Measurements from ENCODE around the gene JAM3.

Gene JAM3

DNA sequence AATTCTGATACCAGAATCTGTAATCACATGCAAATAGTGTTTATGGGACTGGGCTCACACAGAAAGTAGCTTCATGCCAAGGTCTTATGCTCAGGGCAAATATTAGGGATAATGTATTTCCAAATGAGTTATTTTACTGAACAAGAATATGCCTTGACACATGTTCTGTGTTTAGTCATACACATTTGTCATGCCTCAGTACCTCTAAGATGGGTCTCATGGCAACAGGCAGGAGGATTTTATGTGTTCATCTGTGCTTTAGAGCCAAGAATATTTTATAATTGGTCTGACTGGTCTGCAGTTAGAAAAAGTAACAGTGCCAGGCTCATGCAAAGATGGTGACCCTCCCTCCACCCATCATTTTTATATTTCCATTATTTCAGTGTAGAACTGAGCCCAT, 49.1 kb downstream of the JAM3 start:
- peak; percentile 41 for DNase-seq

DNA sequence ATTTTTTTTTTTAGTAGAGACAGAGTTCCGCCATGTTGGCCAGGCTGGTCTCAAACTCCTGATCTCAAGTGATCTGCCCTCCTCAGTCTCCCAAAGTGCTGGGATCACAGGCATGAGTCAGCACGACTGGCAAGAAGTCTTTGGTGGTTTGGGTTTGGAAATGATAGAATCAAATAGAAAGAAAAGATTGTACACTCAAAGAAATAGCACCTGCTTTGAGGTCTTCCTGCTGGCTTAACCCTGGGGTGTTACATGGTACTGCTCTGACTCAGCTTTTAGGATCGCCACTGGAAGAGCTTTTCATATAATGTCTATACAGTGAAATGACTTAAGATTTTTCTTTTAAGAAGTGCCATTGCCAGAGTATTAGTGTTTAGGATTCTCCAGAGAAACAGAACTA, 50.2 kb downstream of the JAM3 start:
- DNase-seq, result no peak

DNA sequence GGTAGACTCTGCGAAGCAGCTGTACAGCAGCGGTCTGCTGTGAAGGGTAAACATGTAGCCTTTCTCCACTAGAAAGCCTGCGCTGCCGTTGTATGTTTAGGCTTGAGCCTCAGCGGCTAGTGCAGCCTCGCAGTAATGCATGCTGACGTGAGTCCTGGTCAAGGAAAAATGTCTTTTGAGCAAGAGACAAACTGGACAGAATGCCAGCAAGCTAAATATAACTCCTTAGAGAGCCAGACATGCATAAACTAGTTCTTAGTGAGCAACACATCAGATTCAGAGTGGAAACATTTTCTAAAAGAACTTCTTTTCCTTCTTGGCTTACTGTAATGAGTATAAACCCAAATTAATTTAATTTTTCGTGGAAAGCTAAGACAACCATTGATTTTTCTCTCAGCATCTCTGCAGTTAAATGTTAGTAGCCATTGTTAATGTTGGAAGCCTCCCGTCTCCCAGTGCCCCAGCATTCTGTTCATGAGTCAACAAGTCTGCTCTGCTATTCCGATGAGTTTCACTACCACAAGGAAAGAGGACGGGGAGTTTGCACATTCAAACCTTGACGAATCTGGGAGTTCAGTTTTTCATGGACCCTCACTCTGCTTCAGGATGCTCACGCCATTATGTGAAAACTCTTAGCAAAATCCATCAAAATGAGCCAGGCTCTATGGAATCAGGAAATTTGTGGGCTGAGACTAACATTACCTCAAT, 51.4 kb downstream of the JAM3 start:
- no peak for DNase-seq

DNA sequence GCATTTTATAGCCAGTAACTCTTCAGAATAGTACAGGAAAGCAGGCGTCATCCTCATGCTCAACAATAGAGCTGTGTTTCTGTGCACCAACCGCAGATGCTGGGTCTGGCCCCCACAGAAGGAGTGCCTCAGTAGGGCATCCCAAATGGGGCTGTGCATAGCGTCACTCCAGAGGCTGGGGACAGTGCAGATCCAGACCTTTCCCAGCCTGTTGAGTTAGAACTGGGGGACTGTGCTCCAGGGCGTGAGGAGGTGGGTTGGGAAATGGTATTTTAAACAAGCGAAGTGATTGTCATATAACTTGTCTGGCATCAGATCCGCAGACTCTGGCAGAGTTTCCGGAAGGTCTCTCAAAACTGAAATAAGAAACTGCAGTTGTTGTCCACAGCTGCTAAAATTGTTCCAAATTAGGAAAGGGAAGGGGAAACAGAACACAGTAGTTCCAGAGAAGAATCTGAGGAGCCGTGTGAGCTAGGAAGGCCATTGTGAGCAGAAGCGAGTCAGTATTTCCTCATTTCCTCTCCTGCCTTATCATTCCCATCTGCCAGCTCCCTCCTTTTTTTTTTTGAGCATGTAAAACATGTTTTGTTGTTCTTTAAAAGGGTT, 52.2 kb downstream of the JAM3 start:
- DNase-seq, result no peak

GRCh38 chr11:134124660-134125451, 56.0 kb downstream of the JAM3 start:
- no peak for DNase-seq

GRCh38 chr11:134125507-134125906, 56.6 kb downstream of the JAM3 start:
- no peak for DNase-seq

DNA sequence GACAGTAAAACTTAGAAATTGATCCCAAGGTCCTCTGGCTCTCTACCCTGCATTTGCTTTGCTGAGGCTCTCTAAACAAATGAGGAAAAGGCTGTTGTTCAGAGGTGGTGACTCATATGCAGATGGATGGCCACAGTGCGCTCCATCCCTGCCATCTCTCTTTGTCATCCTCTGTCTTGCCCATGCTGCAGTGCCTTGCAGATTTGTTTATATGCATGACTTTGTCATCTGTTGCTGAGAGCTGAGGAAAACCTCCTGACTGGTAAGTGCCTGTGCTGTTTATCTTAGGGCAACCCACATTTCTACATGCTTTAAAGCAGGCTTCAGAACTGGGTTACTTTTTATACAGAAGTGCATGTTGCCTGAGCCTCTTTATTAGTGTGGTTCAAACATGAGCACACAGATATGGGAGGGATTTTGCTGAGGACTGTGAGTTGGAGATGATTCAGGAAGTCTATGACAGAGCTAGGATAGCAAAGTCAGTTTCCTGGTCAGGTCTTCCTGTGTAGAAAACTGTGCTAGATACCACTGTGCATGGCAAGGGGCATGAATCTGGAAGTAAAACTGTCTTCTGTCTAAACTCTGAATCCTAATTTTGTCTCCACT, 57.4 kb downstream of the JAM3 start:
- DNase-seq, result no peak

DNA sequence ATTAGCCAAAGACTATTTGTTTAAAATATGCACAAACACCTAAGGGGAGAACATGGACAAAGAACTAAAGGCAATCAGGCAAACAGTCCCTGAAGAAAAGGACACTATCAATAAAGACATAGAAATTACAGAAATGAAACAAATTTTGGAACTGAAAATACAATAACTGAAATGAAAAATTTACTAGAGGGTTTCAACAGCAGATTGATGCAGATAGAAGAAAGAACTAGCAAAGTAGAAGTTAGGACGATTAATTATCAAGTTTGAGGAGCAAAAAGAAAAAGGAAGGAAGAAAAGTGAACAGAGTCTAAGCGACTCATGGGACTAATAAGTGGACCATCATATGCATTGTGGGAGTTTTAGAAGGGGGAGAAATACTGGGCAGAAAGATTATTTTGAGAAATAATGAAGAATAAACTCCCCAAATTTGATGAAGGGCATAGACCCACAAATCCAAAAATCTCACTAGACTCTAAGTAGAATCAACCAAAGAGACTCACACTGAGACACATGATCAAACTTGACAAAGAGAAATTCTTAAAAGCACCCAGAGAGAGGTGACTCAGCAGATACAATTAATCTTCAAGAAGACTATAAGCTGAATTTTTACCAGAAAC, 62.9 kb downstream of the JAM3 start:
- DNase-seq, result no peak

DNA sequence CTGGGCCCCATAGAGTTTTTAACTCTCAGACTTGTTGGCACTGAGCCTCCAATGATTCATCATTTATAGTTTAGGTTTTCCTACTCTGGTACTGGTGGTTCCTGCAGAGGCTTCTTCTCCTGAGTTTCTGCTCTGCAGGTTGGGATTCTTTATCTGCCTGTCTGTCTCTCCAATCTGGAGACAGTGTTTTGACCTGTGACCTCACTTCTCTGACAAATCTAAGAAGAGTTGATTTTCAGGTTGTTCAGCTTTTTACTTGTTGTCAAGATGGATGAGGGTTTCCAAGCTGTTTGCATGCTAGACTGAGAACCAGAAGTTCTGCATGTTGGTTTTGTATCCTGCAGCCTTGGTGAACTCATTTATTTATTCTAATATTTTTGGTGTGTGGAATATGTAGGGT, 63.9 kb downstream of the JAM3 start:
- DNase-seq, result no peak

DNA sequence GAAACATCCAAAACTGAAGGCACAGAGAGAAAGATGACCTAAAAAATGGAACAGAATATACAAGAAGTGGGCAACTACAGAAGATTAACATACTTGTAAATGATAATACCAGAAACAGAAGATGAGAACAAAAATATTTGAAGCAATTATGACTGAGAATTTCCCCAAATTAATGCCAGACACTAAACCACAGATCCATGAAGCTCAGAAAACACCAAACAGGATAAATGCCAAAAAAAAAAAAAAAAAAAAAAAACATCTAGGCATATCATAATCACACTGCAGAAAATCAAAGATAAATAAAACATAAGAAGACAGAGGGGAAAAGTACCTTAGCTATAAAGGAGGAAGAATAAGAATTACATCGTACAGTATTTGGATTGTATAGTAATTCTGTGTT, 65.3 kb downstream of the JAM3 start:
- no peak for DNase-seq

GRCh38 chr11:134138376-134138775, 69.5 kb downstream of the JAM3 start:
- DNase-seq, result no peak

GRCh38 chr11:134139303-134139872, 70.5 kb downstream of the JAM3 start:
- no peak for DNase-seq

- peak; percentile 32 for DNase-seq
These were observed 71.0 kb downstream of the JAM3 start for GRCh38 chr11:134139873-134140331.

GRCh38 chr11:134140961-134141490, 72.2 kb downstream of the JAM3 start:
- DNase-seq, result no peak

DNA sequence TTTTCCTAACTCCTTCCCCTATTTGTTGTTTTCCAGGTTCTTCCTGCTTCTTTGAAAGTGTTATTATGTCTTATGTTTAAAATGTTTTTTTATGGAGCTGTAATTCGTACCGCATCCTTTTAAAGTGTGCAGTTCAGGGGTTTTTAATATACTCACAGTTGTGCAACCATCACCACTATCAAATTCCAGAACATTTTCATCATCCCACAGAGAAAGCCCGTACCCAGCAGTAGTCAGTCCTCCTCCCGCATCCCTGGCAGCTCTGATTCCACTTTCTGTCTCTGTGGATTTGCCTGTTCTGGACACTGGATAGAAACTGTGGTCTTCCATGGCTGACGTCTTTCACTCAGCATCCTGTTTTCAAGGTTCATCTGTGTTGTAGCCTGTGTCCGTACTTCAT, 73.7 kb downstream of the JAM3 start:
- no peak for DNase-seq

DNA sequence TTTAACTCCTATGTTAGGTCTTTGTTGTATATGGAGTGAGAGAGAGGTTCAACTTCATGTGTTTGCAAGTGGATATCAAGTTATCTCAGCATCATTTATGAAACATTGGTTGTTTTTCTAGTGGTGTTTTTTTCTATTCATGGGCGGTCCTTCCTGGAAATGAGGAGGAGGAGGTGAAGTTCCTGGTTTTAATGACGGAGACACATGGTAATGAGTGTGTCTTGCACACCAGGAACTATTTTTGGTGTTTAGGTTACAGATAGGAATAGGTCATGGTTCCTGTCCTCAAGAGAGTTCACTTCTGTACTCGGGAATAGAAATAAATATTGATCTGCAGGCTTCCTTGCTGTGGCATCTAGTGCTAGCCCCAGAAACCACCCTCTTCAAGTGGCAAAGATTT, 74.9 kb downstream of the JAM3 start:
- no peak for DNase-seq

- DNase-seq, result no peak
These were observed 75.9 kb downstream of the JAM3 start for GRCh38 chr11:134144744-134145143.

GRCh38 chr11:134145715-134146114, 76.8 kb downstream of the JAM3 start:
- DNase-seq, result no peak

DNA sequence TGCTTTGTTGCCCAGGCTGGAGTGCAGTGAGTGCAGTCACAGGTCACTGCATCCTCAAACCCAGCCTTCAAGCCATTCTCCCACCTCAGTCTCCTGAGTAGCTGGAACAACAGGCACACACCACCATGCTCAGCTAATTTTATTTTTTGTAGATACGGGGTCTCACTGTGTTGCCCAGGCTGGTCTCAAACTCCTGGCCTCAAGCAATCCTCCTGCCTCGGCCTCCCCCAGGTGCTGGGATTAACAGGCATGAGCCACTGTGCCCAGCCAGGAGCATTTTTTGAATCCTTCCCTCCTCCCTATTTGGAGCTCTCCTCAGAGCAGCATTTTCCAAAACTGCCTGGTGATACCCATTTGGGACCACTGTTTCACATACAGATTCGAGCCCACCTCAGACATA, 77.7 kb downstream of the JAM3 start:
- no peak for DNase-seq

- DNase-seq, result no peak
These were observed 80.5 kb downstream of the JAM3 start for GRCh38 chr11:134149371-134149770.

- DNase-seq, result no peak
These were observed 81.5 kb downstream of the JAM3 start for GRCh38 chr11:134150195-134150903.
